Measurements from ENCODE around the gene IL1RAPL1.

DNA sequence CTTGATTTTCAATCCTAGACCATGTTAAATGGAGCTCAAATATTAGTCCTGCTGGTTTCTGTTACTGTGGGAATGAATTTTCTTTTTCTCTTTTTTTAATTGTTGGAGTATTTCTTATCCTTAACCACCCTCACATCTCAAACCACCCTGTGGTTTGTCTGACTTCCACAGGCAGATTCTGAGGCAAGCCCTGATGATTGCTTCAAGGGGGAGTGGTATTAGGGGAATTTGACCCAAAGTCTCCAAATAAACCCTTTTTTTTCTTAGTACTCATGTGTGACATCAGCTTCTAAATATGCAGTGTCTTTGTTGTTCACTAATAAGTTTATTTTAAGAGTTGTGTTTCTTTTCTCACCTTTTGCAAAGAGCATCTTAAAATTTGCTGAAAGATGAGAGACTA lies 810.3 kb downstream of the IL1RAPL1 start:
- TF ChIP-seq CTCF (IDR thresholded peaks at IDR 0.05; ENCODE audit: insufficient read depth, low read length, poor library complexity, severe bottlenecking) (no peak), EZH2phosphoT487 (conservative IDR thresholded peaks at IDR 0.05; ENCODE audit: low read length) (no peak)
